LNCAP (cell line): ENCODE data around the gene DUOXA2.

ENCODE experiments used
- CTCF ChIP-seq: fragments of 450-650 bp; IDR thresholded peaks from 2 replicates; pipeline ENCODE4 v1.5.1; 2017; ENCODE audit warnings: mild to moderate bottlenecking

Gene DUOXA2

GRCh38 chr15:45131510-45131909 lies 17.4 kb downstream of the DUOXA2 start:
- TF ChIP-seq CTCF, result no peak

- TF ChIP-seq CTCF, result no peak
Observed at GRCh38 chr15:45132844-45133560, 18.9 kb downstream of the DUOXA2 start.

GRCh38 chr15:45133561-45133920 lies 19.4 kb downstream of the DUOXA2 start:
- TF ChIP-seq CTCF, result no peak

- no peak for TF ChIP-seq CTCF
Observed at GRCh38 chr15:45134046-45134445, 19.9 kb downstream of the DUOXA2 start.

GRCh38 chr15:45134682-45135604 lies 20.8 kb downstream of the DUOXA2 start:
- TF ChIP-seq CTCF, result no peak

- TF ChIP-seq CTCF, result no peak
Observed at GRCh38 chr15:45136378-45136764, 22.2 kb downstream of the DUOXA2 start.

GRCh38 chr15:45137703-45138102 lies 23.6 kb downstream of the DUOXA2 start:
- TF ChIP-seq CTCF, result no peak
